Measurements from ENCODE around the gene ACRBP. TPM values are rescaled to one million over a fixed set of nuclear protein-coding genes. Genes with fewer than 3 reads are reported as not detected.

The ACRBP gene
- total and polyA plus RNA-seq, 4 donors: 0.39 to 1.5 (median 0.65) TPM

DNA sequence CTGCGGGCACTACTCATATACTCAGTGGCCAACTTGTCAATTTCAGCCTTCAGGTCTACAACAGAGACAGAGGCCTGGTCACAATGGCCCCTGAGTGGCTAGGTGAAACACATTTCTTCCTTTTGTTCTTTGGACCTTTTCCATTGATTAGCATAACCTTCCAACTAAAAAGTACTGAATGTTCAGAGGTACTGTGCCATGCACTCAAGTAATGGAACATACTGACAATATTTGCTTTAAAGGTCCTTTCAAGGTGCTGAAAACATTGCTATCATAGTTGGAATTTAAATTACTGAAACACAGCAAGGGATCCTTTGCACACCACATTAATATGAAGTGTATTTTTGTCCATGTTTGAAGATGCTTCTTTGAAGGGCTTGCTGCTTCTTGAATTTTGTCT is 6.1 kb upstream of the ACRBP start:
- H3K9me3 ChIP-seq (ENCODE audit: control insufficient read depth in 4 of 4, low read length in 3 of 4): no peaks in the 10 kb centered on the region
- no peak overlapping the region for H3K9ac ChIP-seq (ENCODE audit: low read depth in 1 of 2, low read length in 2 of 2)
- peaks cover 4 to 44% (median 35%) of the 10 kb centered on the region in 4 donors for H3K36me3 ChIP-seq (ENCODE audit: control insufficient read depth in 4 of 4, insufficient read depth in 3 of 4, low read depth in 1 of 4, low read length in 3 of 4)
- H3K4me1 ChIP-seq (ENCODE audit: control insufficient read depth in 4 of 4, insufficient read depth in 4 of 4, low read length in 3 of 4): peaks cover 0 to 11% (median 4%) of the 10 kb centered on the region in 4 donors
- no peak overlapping the region for H3K27ac ChIP-seq (ENCODE audit: low read depth in 1 of 2, low read length in 2 of 2)
- no peak for DNase-seq (ENCODE audit: low spot score)
- WGBS: 98% methylated on average over 1 of the region's 1 CpG
- H3K4me3 ChIP-seq (ENCODE audit: low read depth in 1 of 3, low read length in 3 of 3): no peak overlapping the region
- no peaks in the 10 kb centered on the region for H3K27me3 ChIP-seq (ENCODE audit: control insufficient read depth in 4 of 4, insufficient read depth in 4 of 4, low read length in 3 of 4)
- TF ChIP-seq SP1 (IDR thresholded peaks at IDR 0.05): no peak
- no peak for TF ChIP-seq RAD21 (IDR thresholded peaks at IDR 0.05)
- TF ChIP-seq FOXA1 (IDR thresholded peaks at IDR 0.05): no peak
- no peak for TF ChIP-seq FOXA2 (IDR thresholded peaks at IDR 0.05)
- TF ChIP-seq GABPA (IDR thresholded peaks at IDR 0.05 in 1 of 2, conservative IDR thresholded peaks at IDR 0.05 in 1 of 2): no peak
- no peak for TF ChIP-seq YY1 (IDR thresholded peaks at IDR 0.05)

- TF ChIP-seq FOXA1 (IDR thresholded peaks at IDR 0.05): no peak
- TF ChIP-seq GABPA (IDR thresholded peaks at IDR 0.05 in 1 of 2, conservative IDR thresholded peaks at IDR 0.05 in 1 of 2): no peak
- no peak for TF ChIP-seq ZBTB33 (IDR thresholded peaks at IDR 0.05)
- no peak for TF ChIP-seq HNF4G (IDR thresholded peaks at IDR 0.05)
- no peak for TF ChIP-seq NR2F2 (IDR thresholded peaks at IDR 0.05)
- TF ChIP-seq HNF4A (conservative IDR thresholded peaks at IDR 0.05): no peak
- TF ChIP-seq SP1 (IDR thresholded peaks at IDR 0.05): no peak
- TF ChIP-seq, protein P1, sequence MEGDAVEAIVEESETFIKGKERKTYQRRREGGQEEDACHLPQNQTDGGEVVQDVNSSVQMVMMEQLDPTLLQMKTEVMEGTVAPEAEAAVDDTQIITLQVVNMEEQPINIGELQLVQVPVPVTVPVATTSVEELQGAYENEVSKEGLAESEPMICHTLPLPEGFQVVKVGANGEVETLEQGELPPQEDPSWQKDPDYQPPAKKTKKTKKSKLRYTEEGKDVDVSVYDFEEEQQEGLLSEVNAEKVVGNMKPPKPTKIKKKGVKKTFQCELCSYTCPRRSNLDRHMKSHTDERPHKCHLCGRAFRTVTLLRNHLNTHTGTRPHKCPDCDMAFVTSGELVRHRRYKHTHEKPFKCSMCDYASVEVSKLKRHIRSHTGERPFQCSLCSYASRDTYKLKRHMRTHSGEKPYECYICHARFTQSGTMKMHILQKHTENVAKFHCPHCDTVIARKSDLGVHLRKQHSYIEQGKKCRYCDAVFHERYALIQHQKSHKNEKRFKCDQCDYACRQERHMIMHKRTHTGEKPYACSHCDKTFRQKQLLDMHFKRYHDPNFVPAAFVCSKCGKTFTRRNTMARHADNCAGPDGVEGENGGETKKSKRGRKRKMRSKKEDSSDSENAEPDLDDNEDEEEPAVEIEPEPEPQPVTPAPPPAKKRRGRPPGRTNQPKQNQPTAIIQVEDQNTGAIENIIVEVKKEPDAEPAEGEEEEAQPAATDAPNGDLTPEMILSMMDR (IDR thresholded peaks at IDR 0.05; ENCODE audit: low read depth, low read length, missing input control): no peak
- no peak for TF ChIP-seq FOXA2 (IDR thresholded peaks at IDR 0.05)
- TF ChIP-seq, protein P2, sequence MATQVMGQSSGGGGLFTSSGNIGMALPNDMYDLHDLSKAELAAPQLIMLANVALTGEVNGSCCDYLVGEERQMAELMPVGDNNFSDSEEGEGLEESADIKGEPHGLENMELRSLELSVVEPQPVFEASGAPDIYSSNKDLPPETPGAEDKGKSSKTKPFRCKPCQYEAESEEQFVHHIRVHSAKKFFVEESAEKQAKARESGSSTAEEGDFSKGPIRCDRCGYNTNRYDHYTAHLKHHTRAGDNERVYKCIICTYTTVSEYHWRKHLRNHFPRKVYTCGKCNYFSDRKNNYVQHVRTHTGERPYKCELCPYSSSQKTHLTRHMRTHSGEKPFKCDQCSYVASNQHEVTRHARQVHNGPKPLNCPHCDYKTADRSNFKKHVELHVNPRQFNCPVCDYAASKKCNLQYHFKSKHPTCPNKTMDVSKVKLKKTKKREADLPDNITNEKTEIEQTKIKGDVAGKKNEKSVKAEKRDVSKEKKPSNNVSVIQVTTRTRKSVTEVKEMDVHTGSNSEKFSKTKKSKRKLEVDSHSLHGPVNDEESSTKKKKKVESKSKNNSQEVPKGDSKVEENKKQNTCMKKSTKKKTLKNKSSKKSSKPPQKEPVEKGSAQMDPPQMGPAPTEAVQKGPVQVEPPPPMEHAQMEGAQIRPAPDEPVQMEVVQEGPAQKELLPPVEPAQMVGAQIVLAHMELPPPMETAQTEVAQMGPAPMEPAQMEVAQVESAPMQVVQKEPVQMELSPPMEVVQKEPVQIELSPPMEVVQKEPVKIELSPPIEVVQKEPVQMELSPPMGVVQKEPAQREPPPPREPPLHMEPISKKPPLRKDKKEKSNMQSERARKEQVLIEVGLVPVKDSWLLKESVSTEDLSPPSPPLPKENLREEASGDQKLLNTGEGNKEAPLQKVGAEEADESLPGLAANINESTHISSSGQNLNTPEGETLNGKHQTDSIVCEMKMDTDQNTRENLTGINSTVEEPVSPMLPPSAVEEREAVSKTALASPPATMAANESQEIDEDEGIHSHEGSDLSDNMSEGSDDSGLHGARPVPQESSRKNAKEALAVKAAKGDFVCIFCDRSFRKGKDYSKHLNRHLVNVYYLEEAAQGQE (IDR thresholded peaks at IDR 0.05): no peak
- TF ChIP-seq ATF3 (IDR thresholded peaks at IDR 0.05): no peak
- no peak for TF ChIP-seq RAD21 (IDR thresholded peaks at IDR 0.05)
- no peak for TF ChIP-seq TAF1 (conservative IDR thresholded peaks at IDR 0.05)
- TF ChIP-seq RXRA (IDR thresholded peaks at IDR 0.05): no peak
- TF ChIP-seq YY1 (IDR thresholded peaks at IDR 0.05): no peak
- TF ChIP-seq, protein P3, sequence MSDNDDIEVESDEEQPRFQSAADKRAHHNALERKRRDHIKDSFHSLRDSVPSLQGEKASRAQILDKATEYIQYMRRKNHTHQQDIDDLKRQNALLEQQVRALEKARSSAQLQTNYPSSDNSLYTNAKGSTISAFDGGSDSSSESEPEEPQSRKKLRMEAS (IDR thresholded peaks at IDR 0.05): no peak
- no peak for TF ChIP-seq EGR1 (IDR thresholded peaks at IDR 0.05; ENCODE audit: low read depth in 2 of 2)
- no peak for TF ChIP-seq JUND (IDR thresholded peaks at IDR 0.05)
- no peaks in the 10 kb centered on the region for H3K27me3 ChIP-seq (ENCODE audit: control insufficient read depth in 4 of 4, insufficient read depth in 4 of 4, low read length in 3 of 4)
- DNase-seq (ENCODE audit: low spot score): no peak
- 96% methylated on average over 12 of the region's 12 CpGs for WGBS
- no peaks in the 10 kb centered on the region for H3K9me3 ChIP-seq (ENCODE audit: control insufficient read depth in 4 of 4, low read length in 3 of 4)
- H3K9ac ChIP-seq (ENCODE audit: low read depth in 1 of 2, low read length in 2 of 2): no peak overlapping the region
- peaks cover 1 to 49% (median 35%) of the 10 kb centered on the region in 4 donors for H3K36me3 ChIP-seq (ENCODE audit: control insufficient read depth in 4 of 4, insufficient read depth in 3 of 4, low read depth in 1 of 4, low read length in 3 of 4)
- peaks cover 0 to 11% (median 4%) of the 10 kb centered on the region in 4 donors for H3K4me1 ChIP-seq (ENCODE audit: control insufficient read depth in 4 of 4, insufficient read depth in 4 of 4, low read length in 3 of 4)
- H3K27ac ChIP-seq (ENCODE audit: low read depth in 1 of 2, low read length in 2 of 2): no peak overlapping the region
- no peak overlapping the region for H3K4me3 ChIP-seq (ENCODE audit: low read depth in 1 of 3, low read length in 3 of 3)
These were observed 5.2 kb upstream of the ACRBP start for GRCh38 chr12:6652391-6652790.
